ENCODE measurements around the gene STARD3. TPM values are rescaled to one million over a fixed set of nuclear protein-coding genes. Genes with fewer than 3 reads are reported as not detected.
"Not testable (repeated sequence)": the region's sequence is repeated elsewhere in the genome, so short reads cannot be mapped to it uniquely, and the experiment has no call there.

Gene STARD3
- total RNA-seq (10 to 100 TPM; 27.4 to 63.4 TPM), polyA plus RNA-seq (10 to 100 TPM; 66.3 to 79.7 TPM)
- long read RNA-seq, donor 1, transcript STARD3-201 (15 exons, 2,132 nt): major isoform, 15 of 44 reads
- long read RNA-seq, donor 1, partial matches to known transcripts: 29 of 44 reads
- long read RNA-seq, donor 1, other reads (novel, unspliced or antisense): 0 of 44 reads
- long read RNA-seq, donor 2, partial matches to known transcripts: 17 of 21 reads
- long read RNA-seq, donor 2, other reads (novel, unspliced or antisense): 0 of 21 reads
- long read RNA-seq, donor 3, partial matches to known transcripts: 0 of 1 reads
- long read RNA-seq, donor 3, other reads (novel, unspliced or antisense): 0 of 1 reads
- long read RNA-seq, donor 4: 0 reads
- long read RNA-seq, donor 5, transcript STARD3-201 (15 exons, 2,132 nt): major isoform, 8 of 8 reads
- long read RNA-seq, donor 5, partial matches to known transcripts: 0 of 8 reads
- long read RNA-seq, donor 5, other reads (novel, unspliced or antisense): 0 of 8 reads

DNA sequence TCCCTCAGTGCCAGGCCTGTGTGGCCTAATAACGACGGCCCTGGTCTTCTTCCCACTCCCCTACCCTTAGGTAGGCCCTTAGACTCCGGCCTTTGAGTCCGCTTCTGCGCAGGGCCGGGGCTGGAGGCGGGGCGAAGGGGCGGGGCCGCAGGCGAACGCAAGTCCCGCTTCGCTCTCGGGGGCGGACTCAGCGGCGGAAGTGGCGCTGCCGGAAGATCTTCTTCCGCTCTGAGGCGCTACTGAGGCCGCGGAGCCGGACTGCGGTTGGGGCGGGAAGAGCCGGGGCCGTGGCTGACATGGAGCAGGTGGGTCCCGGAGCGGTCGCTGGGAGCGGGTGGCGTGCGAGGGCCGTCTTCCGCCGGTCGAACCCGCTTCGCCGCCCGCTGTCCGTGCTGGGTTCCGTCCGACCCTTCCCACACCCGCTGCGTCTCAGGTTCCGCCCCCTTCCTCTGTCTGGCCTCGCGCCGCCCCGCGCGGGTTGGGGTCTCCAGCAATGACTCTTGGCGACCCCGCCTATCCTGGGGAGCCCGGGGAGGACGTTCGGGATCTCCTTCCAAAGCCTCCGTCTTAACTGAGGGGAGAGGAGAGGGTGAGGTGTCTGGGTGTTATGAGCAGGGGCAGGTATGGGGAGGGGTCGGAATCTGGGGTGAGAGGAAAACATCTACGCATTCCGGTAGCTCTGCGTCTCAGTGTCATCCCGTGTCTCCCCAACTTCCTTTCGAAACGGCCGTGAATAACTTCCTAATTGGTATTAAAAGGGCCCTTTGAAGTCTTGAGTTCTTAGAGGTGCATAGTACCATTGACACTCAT is at the start of gene STARD3:
TSS of gene STARD3 (plus strand) at position 218 of the 810 bp plus-strand sequence. CDS start 16,388 bp downstream, outside the sequence.
- no peak for TF ChIP-seq CTCF (IDR thresholded peaks at IDR 0.05; ENCODE audit: control extremely low read depth, extremely low read depth)
- 0% methylated on average over 64 to 69 of the region's 69 CpGs for WGBS, 2 donors
- ATAC-seq (ENCODE audit: insufficient read depth, low FRiP score): peak; percentile 93
- DNase-seq: peak; percentile 89 to 95 (median 92)
- Histone ChIP-seq H3K9me3 (ENCODE audit: control insufficient read depth in 4 of 4, insufficient read depth in 3 of 4, low read length in 3 of 4) (no peaks in the 10 kb centered on the region), H3K27me3 (ENCODE audit: control insufficient read depth in 3 of 3, insufficient read depth in 3 of 3, low read length in 2 of 3) (no peaks in the 10 kb centered on the region), H3K9ac (ENCODE audit: insufficient read depth in 1 of 2, low read length in 2 of 2) (peak within 1 kb of the TSS; percentile 53 to 72), H3K36me3 (ENCODE audit: control insufficient read depth in 4 of 4, insufficient read depth in 4 of 4, low read length in 4 of 4) (peaks cover 0 to 11% (median 1%) of the 10 kb centered on the region in 4 donors), H3K27ac (ENCODE audit: low read depth in 1 of 2, low read length in 1 of 2) (peak within 1 kb of the TSS; percentile 93 to 97), H3K4me3 (peak within 1 kb of the TSS; percentile 69), H3K4me1 (ENCODE audit: control insufficient read depth in 5 of 5, insufficient read depth in 5 of 5, low read length in 5 of 5) (peaks cover 9 to 36% (median 15%) of the 10 kb centered on the region in 5 donors)

DNA sequence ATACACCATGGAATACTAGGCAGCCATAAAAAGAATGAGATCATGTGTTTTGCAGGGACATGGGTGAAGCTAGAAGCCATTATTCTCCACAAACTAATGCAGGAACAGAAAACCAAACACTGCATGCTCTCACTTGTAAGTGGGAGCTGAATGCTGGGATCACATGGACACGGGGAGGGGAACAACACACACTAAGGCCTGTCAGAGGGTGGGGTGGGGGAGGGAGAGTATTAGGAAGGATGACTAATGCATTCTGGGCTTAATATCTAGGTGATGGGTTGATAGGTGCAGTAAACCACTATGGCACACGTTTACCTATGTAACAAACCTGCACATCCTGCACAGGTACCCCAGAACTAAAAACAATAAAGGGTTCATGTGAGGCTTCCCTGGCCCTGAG is 46.8 kb upstream of the STARD3 start:
- not testable (repeated sequence) for H3K27ac ChIP-seq (ENCODE audit: low read depth in 1 of 2, low read length in 1 of 2); DNase-seq; H3K4me1 ChIP-seq (ENCODE audit: control insufficient read depth in 5 of 5, insufficient read depth in 5 of 5, low read length in 5 of 5); H3K9me3 ChIP-seq (ENCODE audit: control insufficient read depth in 4 of 4, insufficient read depth in 3 of 4, low read length in 3 of 4); H3K9ac ChIP-seq (ENCODE audit: insufficient read depth in 1 of 2, low read length in 2 of 2); H3K36me3 ChIP-seq (ENCODE audit: control insufficient read depth in 4 of 4, insufficient read depth in 4 of 4, low read length in 4 of 4); H3K4me3 ChIP-seq; ATAC-seq (ENCODE audit: insufficient read depth, low FRiP score)
- WGBS, 2 donors: 69 to 72% methylated on average over 2 of the region's 2 CpGs
- H3K27me3 ChIP-seq (ENCODE audit: control insufficient read depth in 3 of 3, insufficient read depth in 3 of 3, low read length in 2 of 3): peaks cover 3 to 25% (median 7%) of the 10 kb centered on the region in 3 donors

DNA sequence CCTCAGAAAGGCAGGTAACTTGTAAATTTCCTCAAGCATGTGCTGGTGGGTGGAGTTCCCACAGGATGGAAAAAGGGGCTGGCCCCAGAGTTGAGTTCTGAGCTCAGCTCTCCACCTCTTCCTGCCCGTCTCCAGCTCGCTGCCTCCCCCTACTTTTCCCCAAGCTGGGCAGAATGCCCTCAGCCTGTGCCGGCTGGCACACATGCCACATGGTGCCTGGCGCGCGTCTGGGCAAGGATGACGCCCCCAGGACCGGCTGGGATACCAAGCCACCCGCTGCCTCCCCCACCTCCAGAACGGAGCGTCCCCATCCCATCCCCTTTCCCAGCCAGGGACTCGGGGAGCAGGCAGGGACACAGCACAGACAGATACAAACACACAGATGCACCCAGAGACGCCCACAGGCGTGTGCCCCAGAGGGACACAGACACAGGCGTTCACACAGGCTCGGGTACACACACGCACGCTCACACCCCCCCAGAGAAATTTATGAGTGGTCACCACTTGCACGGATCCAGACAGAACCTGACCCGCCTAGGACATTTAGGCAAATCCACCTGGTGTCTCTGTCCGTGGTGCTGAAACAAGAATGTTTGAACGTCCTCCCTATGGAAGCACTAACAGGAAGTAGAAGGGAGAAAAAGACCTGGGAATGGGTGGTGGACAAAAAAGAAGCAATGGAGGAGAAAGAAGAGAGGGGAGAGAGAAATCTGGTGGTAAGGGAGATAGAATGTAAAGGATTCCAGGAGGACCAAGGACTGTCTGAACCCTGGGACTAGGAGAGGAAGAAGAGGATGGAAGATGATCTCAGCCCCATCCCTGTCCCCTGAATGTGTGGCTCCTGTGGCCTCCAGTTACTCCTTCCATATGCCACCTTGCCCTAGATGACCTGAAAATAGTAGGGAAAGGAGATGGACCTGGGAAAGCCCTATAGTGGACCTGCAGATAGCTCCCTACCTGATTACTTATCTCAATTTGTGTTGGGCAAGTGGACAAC is 44.7 kb upstream of the STARD3 start:
- Histone ChIP-seq H3K9ac (ENCODE audit: insufficient read depth in 1 of 2, low read length in 2 of 2) (no peak overlapping the region), H3K4me1 (ENCODE audit: control insufficient read depth in 5 of 5, insufficient read depth in 5 of 5, low read length in 5 of 5) (peaks cover 0 to 4% (median 0%) of the 10 kb centered on the region in 5 donors), H3K9me3 (ENCODE audit: control insufficient read depth in 4 of 4, insufficient read depth in 3 of 4, low read length in 3 of 4) (no peaks in the 10 kb centered on the region), H3K27ac (ENCODE audit: low read depth in 1 of 2, low read length in 1 of 2) (no peak overlapping the region), H3K4me3 (peak overlapping the region; percentile 9), H3K27me3 (ENCODE audit: control insufficient read depth in 3 of 3, insufficient read depth in 3 of 3, low read length in 2 of 3) (peaks cover 3 to 46% (median 24%) of the 10 kb centered on the region in 3 donors), H3K36me3 (ENCODE audit: control insufficient read depth in 4 of 4, insufficient read depth in 4 of 4, low read length in 4 of 4) (no peaks in the 10 kb centered on the region)
- DNase-seq (peak; percentile 57 to 82 (median 74)), ATAC-seq (ENCODE audit: insufficient read depth, low FRiP score) (no peak)
- 5 to 8% methylated on average over 22 of the region's 22 CpGs for WGBS, 2 donors
- no peak for TF ChIP-seq CTCF (IDR thresholded peaks at IDR 0.05; ENCODE audit: control extremely low read depth, extremely low read depth)

Data from lung (tissue), 16 donors.